Right ventricle myocardium inferior (tissue), 1 donor: ENCODE results near the gene CLEC4G. TPM values are rescaled to one million over a fixed set of nuclear protein-coding genes. Genes with fewer than 3 reads are reported as not detected.
"Not testable (repeated sequence)": the region's sequence is repeated elsewhere in the genome, so short reads cannot be mapped to it uniquely, and the experiment has no call there.

Source experiments
- ATAC-seq: fragments of 200-7000 bp; cut with Tn5 transposase; one replicate; pipeline ENCODE4 v1.9.1; 2020; ENCODE audit warnings: mild to moderate bottlenecking, moderate library complexity
- DNase-seq: peaks from one replicate; pipeline ENCODE4 v3.0.0; 2021; ENCODE audit errors: missing footprints
- intact Hi-C: fragments of 100-400 bp; cut with DNase I; formaldehyde crosslinking; loops from one replicate; pipeline ENCODE4 v1.11.0; 2022
- total RNA-seq: library from RNA; stranded (reverse); fragmentation: NEBNext Ultra II Directional; extraction: Animal tissue kit (Norgen Biotek cat#: 25700); gene quantifications from one replicate; pipeline ENCODE4 v1.2.1, GENCODE V29; 2021
- donor health status: DM: no; HTN: yes; CAD: no; lungs with severe emphysema.

Gene CLEC4G
- total RNA-seq, 1 donor from 2014 or later, result 2.2 TPM

GRCh38 chr19:7748171-7748570, 16.3 kb upstream of the CLEC4G start:
- DNase-seq (no peak), ATAC-seq (no peak)
- intact Hi-C loops, result no loop called here

- ATAC-seq, result no peak
- no peak for DNase-seq
- intact Hi-C loops, result no loop called here
Measured at GRCh38 chr19:7746903-7747884, 15.3 kb upstream of the CLEC4G start, which contains the start of gene CD209. Gene CD209, minus strand, starts transcription at chr19:7747534. Its CDS starts 23 bp downstream, at chr19:7747511.

DNA sequence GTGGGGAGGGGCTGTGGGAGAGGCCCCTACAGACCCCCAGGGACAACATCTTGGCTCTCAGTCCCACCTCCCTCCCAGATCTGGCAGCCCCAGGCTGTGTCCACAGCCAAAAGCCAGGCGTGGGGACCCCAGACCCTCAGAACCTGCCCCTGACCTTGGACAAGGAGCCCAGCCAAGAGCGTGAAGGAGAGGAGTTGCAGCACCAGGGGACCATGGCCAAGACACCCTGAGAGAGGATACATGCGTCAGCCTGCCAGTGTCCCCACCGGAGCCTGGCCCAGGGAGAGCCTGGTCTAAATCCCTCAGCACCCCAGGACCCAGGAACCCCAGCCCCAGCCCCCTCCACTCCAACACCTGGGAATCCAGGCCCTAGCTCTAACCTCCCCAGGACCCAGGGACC, 14.4 kb upstream of the CLEC4G start:
- ATAC-seq, intact Hi-C loops, DNase-seq: not testable (repeated sequence)

DNA sequence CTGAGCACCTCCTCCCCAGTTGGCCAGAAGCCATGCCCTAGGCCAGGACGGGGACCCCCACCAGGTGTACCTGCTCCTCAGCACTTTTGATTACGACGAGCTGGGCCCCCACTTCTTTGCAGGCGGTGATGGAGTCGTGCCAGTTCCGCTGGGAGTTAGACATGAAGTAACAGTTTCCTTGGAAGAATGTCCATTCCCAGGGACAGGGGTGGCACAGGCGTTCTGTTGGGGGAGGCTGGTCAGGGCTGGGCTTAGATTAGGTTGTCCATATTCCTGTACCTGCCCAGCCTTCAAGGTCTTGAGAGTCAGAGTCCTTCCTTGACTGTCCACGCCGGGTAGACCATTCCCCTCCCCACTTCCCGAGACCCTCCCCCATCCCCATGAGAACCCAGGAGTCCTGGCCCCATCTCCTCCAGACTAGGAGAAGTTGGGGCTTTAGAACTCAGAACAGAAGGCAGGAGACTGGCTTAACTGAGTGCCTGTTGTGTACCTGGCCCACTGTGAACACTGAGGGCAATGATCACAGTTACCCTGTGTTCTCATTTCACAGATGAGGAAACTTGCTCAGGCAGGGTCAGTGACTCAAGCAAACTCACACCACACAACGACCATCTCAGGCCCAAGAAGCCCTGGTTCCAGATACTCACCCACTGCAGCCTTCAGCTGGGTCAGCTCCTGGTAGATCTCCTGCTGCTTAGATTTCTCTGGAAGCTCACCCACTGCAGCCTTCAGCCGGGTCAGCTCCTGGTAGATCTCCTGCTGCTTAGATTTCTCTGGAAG, 13.2 kb upstream of the CLEC4G start:
- no peak for DNase-seq
- intact Hi-C loops, result no loop called here
- ATAC-seq, result no peak

- DNase-seq (no peak), ATAC-seq (no peak)
- intact Hi-C loops, result no loop called here
Measured at GRCh38 chr19:7744199-7744786, 12.4 kb upstream of the CLEC4G start.

- ATAC-seq (no peak), DNase-seq (no peak)
- intact Hi-C loops, result no loop called here
Measured at GRCh38 chr19:7743425-7743841, 11.5 kb upstream of the CLEC4G start.

- ATAC-seq, result no peak
- DNase-seq, result no peak
- intact Hi-C loops, result no loop called here
Measured at GRCh38 chr19:7742991-7743390, 11.1 kb upstream of the CLEC4G start.

DNA sequence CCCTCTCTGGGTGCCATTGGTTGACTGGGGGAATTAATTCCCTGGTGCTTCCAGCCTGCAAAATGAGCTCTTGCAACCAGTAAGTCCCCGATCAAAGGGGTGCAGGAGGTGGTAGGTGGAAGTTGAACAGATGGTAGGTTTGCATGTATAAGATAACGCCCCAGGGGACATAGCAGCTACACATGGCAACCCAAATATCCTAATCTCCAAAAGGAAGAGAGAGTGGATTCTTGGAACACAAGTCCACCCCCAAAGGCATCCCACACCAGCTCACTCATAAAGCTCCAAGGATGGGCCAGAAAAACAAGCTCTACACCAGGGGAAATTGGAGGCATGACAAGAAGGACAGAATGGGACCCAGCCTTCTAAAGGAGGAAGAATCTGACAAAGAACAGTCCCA, 10.7 kb upstream of the CLEC4G start:
- ATAC-seq (no peak), DNase-seq (no peak)
- intact Hi-C loops, result no loop called here

DNA sequence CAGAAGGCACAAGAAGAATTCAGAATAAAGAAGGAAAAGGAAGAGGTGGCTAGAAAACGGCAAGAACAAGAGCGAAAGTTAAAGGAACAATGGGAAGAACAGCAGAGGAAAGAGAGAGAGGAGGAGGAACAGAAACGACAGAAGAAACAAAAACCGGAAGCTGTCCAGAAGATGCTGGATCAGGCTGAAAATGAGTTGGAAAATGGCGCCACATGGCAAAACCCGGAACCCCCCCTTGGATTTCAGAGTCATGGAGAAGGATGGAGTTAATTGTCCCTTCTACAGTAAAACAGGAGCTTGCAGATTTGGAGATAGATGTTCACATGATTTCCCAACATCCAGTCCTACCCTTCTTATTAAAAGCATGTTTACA, 8.8 kb upstream of the CLEC4G start:
- DNase-seq, result no peak
- ATAC-seq, result no peak
- intact Hi-C loops, result no loop called here

DNA sequence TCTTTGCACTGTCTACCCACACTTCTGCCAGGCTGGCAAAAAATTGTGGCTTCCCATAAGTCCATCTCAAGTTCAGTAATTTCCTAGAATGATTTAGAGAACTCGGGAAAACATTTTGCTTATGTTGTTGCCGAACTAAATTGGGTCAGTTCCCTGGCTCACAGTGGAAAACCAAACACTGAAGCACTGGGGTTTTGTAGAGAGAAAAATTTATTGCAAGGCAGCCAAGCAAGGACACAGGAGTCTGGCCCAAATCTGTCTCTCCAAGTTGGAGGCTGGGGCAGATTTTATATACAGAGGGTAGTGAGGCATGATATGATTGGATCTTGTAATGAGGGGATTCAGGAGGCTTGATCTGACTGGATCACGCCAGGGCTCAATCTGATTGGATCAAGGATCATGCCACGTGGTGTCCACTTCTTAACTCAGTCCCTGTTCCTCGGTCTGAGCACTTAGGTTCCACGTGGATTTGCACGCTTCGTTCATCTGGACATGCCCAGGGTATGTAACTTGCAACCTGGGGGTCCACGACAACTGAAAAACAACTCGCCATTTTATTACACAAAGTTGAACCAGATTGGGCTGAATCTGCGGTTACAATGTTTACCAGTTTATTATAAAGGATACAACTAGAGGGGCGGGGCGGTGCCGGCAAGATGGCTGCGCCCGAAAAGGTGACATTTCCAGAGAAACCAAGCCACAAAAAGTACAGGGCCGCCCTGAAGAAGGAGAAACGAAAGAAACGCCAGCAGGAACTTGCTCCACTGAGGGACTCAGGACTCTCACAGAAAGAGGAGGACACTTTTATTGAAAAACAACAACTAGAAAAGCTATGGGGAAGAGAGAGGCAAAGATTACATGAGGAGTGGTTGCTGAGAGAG, 8.1 kb upstream of the CLEC4G start:
- intact Hi-C loops, result no loop called here
- DNase-seq, result no peak
- no peak for ATAC-seq

- ATAC-seq (no peak), DNase-seq (no peak)
- intact Hi-C loops, result no loop called here
Measured at GRCh38 chr19:7739211-7739755, 7.4 kb upstream of the CLEC4G start.

GRCh38 chr19:7738023-7738422, 6.1 kb upstream of the CLEC4G start:
- intact Hi-C loops, result no loop called here
- no peak for ATAC-seq
- DNase-seq, result no peak

DNA sequence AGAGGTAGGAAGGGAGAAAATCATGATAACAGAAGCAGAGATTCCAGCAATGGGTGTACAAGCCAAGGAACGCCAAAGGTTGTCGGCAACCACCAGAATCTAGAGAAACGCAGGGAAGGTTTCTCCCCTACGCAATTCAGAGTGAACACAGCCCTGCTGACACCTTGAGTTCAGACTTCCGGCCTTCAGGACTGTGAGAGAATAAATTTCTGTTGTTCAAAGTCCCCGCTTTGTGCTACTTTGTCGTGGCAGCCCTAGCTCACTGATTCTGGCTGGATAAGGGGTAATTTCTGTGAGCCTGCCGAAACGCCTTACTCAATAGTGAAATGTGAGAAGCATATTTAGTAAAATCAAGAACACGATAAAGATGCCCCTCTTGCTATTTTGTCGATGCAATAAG, 5.3 kb upstream of the CLEC4G start:
- ATAC-seq (no peak), DNase-seq (no peak)
- intact Hi-C loops, result no loop called here

- ATAC-seq, result no peak
- intact Hi-C loops, result no loop called here
- DNase-seq, result no peak
Measured at GRCh38 chr19:7736148-7736547, 4.2 kb upstream of the CLEC4G start.

DNA sequence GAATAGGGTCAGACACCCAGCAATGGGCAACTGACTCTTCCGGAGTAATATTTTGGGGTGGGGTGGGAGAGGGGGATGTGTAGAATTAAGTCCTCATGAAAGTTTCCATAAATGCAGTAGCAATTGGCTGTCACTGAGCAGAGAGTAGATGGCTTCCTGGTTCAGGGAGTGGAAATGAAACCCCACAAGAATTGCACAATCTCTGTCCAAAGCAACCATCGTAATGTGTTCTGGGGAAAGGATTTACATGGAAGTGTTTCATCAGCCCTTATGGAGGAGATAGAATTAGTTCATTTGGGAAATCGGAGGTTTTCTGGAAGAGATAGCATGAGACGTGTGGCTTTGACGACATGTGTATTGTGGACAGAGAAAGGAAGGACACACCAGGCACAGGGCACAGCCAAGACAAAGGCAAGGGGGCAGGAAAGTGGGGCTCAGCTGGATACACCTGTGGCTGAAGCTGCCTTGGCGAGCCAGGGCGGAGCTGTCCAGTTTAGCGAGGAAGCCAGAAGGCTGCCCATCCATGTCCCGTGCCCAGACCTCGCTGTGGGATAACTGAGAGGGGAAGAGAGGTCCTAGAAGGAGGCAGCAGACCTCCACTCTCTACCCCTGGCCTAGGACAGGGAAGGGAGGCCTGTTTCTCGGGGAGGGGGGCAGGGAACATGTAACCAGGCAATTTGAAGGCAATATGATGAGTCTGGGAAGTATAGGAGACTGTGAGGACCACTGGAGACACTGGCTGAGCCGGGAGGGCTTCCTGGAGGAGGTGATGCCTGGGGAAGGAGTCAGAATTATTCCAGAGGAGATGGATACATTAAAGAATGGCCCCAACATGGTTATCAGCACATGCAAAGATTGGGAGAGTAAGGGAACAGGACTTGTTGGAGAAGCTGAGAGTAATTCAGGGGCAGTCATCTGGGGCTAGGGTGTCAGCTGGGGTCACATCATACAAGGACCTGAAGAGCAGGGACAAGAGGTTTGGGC, 2.6 kb upstream of the CLEC4G start:
- ATAC-seq, result peak; percentile 53
- no peak for DNase-seq
- intact Hi-C loops, result no loop called here

DNA sequence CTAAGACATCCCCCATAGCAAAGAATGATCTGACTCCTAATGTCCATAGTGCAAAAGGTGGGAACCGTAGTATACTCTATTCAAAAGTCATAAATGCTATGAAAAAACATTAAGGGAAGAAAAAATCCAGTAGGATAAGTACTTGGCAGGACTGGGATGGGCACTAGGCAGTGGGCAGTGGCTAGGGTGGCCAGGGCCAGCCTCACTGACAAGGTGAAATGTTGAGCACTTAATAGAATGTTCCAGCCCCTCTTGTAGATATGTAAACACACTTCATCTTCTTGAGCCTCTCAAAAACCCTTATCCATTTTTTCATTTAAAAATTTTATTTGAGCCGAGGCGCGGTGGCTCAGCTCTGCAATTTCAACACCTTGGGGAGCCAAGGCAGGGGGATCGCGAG, 1.5 kb upstream of the CLEC4G start:
- no peak for ATAC-seq
- no peak for DNase-seq
- intact Hi-C loops, result no loop called here

GRCh38 chr19:7731615-7732014, 295 bp downstream of the CLEC4G start:
- intact Hi-C loops, result no loop called here
- DNase-seq, result no peak
- ATAC-seq, result no peak
